ENCODE data around the gene PRRG2. TPM values are rescaled to one million over a fixed set of nuclear protein-coding genes. Genes with fewer than 3 reads are reported as not detected.

PRRG2 gene
- total and polyA plus RNA-seq, 2 of the 13 experiments (the other 11 are each of a cell fraction or from before 2014, with no cell fraction given), result 0.66 to 0.82 TPM

DNA sequence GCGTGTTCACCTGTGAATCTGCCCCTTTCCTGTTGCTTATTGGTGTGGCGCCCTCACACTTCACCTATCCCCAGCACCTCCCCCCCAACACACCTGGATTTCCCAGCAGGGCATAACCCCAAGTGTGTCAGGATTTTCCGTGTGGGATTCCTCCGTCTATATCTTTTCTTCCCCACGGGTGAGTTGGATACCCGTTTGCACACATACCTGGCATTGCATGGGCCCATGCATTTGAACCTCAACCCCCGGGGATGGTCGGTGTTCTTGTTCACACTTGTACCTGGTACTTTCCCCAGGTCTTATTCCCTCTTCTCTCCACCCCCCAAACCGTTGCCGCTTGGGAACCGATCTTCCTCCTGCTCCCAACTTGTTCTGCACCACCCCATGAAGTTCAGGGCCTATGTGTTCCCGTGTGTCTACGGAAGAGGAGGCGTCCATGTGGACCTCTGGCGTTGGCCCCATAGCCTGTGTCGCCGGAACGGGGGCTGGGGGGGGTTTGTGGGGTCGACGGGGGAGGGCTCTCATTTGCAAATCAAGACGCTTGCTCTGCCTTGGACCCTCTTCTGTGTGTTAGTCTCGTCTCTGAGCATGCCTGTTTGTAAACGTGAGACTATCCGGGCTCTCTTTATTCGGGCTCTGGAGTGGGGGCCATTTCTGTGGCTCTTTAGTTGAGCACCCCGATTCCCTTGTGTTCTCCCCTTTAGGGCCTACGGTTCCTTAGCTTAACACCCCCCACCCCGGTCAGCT is 11.5 kb downstream of the PRRG2 start:
- Histone ChIP-seq H3K4me2 (ENCODE audit: low read depth, low read length) (peak overlapping the region; percentile 86), H3K27ac (ENCODE audit: extremely low read length, insufficient read depth, low read length) (peak overlapping the region; percentile 77), H3K9me3 (ENCODE audit: low read length) (no peaks in the 10 kb centered on the region), H3K27me3 (ENCODE audit: control insufficient read depth in 1 of 2, insufficient read depth in 2 of 2, low read length in 2 of 2) (no peaks in the 10 kb centered on the region; a peak in 1 of 5 replicates), H3K4me3 (replicated peaks in 1 of 3; ENCODE audit: insufficient read depth in 1 of 3, low read depth in 2 of 3, low read length in 3 of 3) (peak overlapping the region; percentile 89 to 97 (median 91)), H4K20me1 (ENCODE audit: insufficient read depth, low read length) (0 out of 2 replicates have a peak, but pooled peaks cover 5% of the 10 kb centered on the region), H3K9ac (ENCODE audit: insufficient read depth, low read depth, low read length) (peak overlapping the region; percentile 76), H2AFZ (ENCODE audit: low read length) (no peak overlapping the region), H3K79me2 (ENCODE audit: insufficient read depth, low read length) (peaks cover 15% of the 10 kb centered on the region), H3K4me1 (ENCODE audit: insufficient read depth, low read length) (peaks cover 28% of the 10 kb centered on the region), H3K36me3 (replicated peaks in 1 of 2; ENCODE audit: control insufficient read depth in 1 of 2, insufficient read depth in 2 of 2, low read length in 2 of 2) (peaks cover 1 to 14% of the 10 kb centered on the region in 2 experiments; a peak in 4 of 5 replicates)
- in situ Hi-C loops (cut with HindIII; ENCODE audit: extremely low pct_ligation_motif_present, low pct_unique_long_range_greater_than_20kb), result loop anchor here (10.0 kb wide), 1 partner anchor 82 kb away; the partner anchor contains the start of gene PRMT1
- FAIRE-seq (no peak), ATAC-seq (no peak), DNase-seq (ENCODE audit: low spot score) (no peak)
- WGBS (ENCODE audit: low lambda C conversion rate), result 76% methylated on average over 28 of the region's 28 CpGs
- intact Hi-C loops (cut with micrococcal nuclease; ENCODE audit: unreplicated experiment), result no loop called here
- TF ChIP-seq, protein P1, sequence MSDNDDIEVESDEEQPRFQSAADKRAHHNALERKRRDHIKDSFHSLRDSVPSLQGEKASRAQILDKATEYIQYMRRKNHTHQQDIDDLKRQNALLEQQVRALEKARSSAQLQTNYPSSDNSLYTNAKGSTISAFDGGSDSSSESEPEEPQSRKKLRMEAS (IDR thresholded peaks at IDR 0.05), result 0 out of 2 replicates have a peak, but pooled peaks have one; percentile 0
- TF ChIP-seq ZNF616 (CRISPR knock-in tag; IDR thresholded peaks at IDR 0.05; ENCODE audit: low read depth), result 0 out of 2 replicates have a peak, but pooled peaks have one; percentile 5
- TF ChIP-seq, protein P2, sequence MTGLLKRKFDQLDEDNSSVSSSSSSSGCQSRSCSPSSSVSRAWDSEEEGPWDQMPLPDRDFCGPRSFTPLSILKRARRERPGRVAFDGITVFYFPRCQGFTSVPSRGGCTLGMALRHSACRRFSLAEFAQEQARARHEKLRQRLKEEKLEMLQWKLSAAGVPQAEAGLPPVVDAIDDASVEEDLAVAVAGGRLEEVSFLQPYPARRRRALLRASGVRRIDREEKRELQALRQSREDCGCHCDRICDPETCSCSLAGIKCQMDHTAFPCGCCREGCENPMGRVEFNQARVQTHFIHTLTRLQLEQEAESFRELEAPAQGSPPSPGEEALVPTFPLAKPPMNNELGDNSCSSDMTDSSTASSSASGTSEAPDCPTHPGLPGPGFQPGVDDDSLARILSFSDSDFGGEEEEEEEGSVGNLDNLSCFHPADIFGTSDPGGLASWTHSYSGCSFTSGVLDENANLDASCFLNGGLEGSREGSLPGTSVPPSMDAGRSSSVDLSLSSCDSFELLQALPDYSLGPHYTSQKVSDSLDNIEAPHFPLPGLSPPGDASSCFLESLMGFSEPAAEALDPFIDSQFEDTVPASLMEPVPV (CRISPR knock-in tag; IDR thresholded peaks at IDR 0.05), result no peak
- 0 out of 4 replicates have a peak, but pooled peaks of 1 of the 2 experiments have one; percentile 22 for TF ChIP-seq POLR2A (IDR thresholded peaks at IDR 0.05; ENCODE audit: insufficient read depth in 1 of 2, low read depth in 2 of 2, low read length in 2 of 2)
- no peak for TF ChIP-seq CBX5 (CRISPR knock-in tag; IDR thresholded peaks at IDR 0.05; ENCODE audit: borderline replicate concordance)
- TF ChIP-seq ZBTB38 (CRISPR knock-in tag; IDR thresholded peaks at IDR 0.05), result peak; percentile 59; the same call in 1 of the 2 replicates
- no peak for TF ChIP-seq JUNB (CRISPR knock-in tag; IDR thresholded peaks at IDR 0.05; ENCODE audit: borderline replicate concordance)
- no peak for TF ChIP-seq NFE2L2 (IDR thresholded peaks at IDR 0.05; ENCODE audit: low read length)
- TF ChIP-seq PRPF4 (IDR thresholded peaks at IDR 0.05; ENCODE audit: low read depth, low read length, poor library complexity, severe bottlenecking), result peak; percentile 39
- 0 out of 2 replicates have a peak, but pooled peaks have one; percentile 2 for TF ChIP-seq HOXA9 (CRISPR knock-in tag; IDR thresholded peaks at IDR 0.05; ENCODE audit: borderline replicate concordance)
- no peak for TF ChIP-seq CREM (IDR thresholded peaks at IDR 0.05)
- no peak for TF ChIP-seq CREM (CRISPR knock-in tag; IDR thresholded peaks at IDR 0.05)
- BruUV-seq (replicated peaks), result no TSS peak
- POLR2A ChIA-PET, result interaction anchor here (1.1 to 4.2 kb wide), 6 partner anchors 12 to 84 kb away, joined by 5 to 58 read pairs (median 12); partner anchors contain the start of genes NOSIP, PRMT1, PRRG2 and RRAS
- CTCF ChIA-PET (ENCODE audit: low intra/inter-chr PET ratio, low total read pairs), result no interaction called here

Measured in HepG2 (cell line).